CMK (cell line): ENCODE results near the gene FARP1.
"Not testable (repeated sequence)": the region's sequence is repeated elsewhere in the genome, so short reads cannot be mapped to it uniquely, and the experiment has no call there.

Source experiments
- DNase-seq: peaks from one replicate; pipeline ENCODE4 v3.0.0-alpha.2; 2010; ENCODE audit warnings: low read depth

Gene FARP1

GRCh38 chr13:98363326-98363725 is 220.4 kb downstream of the FARP1 start:
- DNase-seq, result no peak

- DNase-seq, result no peak
Measured at GRCh38 chr13:98364179-98364578, 221.3 kb downstream of the FARP1 start.

- no peak for DNase-seq
Measured at GRCh38 chr13:98364647-98365046, 221.8 kb downstream of the FARP1 start.

- no peak for DNase-seq
Measured at GRCh38 chr13:98365302-98365701, 222.4 kb downstream of the FARP1 start.

GRCh38 chr13:98366010-98366409 is 223.1 kb downstream of the FARP1 start:
- DNase-seq, result no peak

- no peak for DNase-seq
Measured at GRCh38 chr13:98366443-98366842, 223.5 kb downstream of the FARP1 start.

GRCh38 chr13:98366959-98367358 is 224.1 kb downstream of the FARP1 start:
- no peak for DNase-seq

GRCh38 chr13:98368019-98368418 is 225.1 kb downstream of the FARP1 start:
- DNase-seq, result no peak

GRCh38 chr13:98369520-98369919 is 226.6 kb downstream of the FARP1 start:
- not testable (repeated sequence) for DNase-seq

- no peak for DNase-seq
Measured at GRCh38 chr13:98370261-98370660, 227.4 kb downstream of the FARP1 start.

GRCh38 chr13:98370806-98371515 is 228.1 kb downstream of the FARP1 start:
- no peak for DNase-seq

- no peak for DNase-seq
Measured at GRCh38 chr13:98371516-98372023, 228.7 kb downstream of the FARP1 start.

GRCh38 chr13:98372876-98373275 is 230.0 kb downstream of the FARP1 start:
- no peak for DNase-seq

GRCh38 chr13:98374750-98375149 is 231.9 kb downstream of the FARP1 start:
- no peak for DNase-seq

- no peak for DNase-seq
Measured at GRCh38 chr13:98377635-98378378, 234.9 kb downstream of the FARP1 start.

GRCh38 chr13:98384739-98385138 is 241.8 kb downstream of the FARP1 start:
- DNase-seq, result no peak

- DNase-seq, result no peak
Measured at GRCh38 chr13:98385606-98386005, 242.7 kb downstream of the FARP1 start.

- no peak for DNase-seq
Measured at GRCh38 chr13:98386637-98387036, 243.7 kb downstream of the FARP1 start.

GRCh38 chr13:98389319-98389718 is 246.4 kb downstream of the FARP1 start:
- DNase-seq, result no peak

- no peak for DNase-seq
Measured at GRCh38 chr13:98390086-98390715, 247.3 kb downstream of the FARP1 start.

- no peak for DNase-seq
Measured at GRCh38 chr13:98393873-98394272, 251.0 kb downstream of the FARP1 start.

- no peak for DNase-seq
Measured at GRCh38 chr13:98394820-98395510, 252.1 kb downstream of the FARP1 start.
